Measurements from ENCODE around the gene MSH3.
"Not testable (repeated sequence)": the region's sequence is repeated elsewhere in the genome, so short reads cannot be mapped to it uniquely, and the experiment has no call there.

Gene MSH3

DNA sequence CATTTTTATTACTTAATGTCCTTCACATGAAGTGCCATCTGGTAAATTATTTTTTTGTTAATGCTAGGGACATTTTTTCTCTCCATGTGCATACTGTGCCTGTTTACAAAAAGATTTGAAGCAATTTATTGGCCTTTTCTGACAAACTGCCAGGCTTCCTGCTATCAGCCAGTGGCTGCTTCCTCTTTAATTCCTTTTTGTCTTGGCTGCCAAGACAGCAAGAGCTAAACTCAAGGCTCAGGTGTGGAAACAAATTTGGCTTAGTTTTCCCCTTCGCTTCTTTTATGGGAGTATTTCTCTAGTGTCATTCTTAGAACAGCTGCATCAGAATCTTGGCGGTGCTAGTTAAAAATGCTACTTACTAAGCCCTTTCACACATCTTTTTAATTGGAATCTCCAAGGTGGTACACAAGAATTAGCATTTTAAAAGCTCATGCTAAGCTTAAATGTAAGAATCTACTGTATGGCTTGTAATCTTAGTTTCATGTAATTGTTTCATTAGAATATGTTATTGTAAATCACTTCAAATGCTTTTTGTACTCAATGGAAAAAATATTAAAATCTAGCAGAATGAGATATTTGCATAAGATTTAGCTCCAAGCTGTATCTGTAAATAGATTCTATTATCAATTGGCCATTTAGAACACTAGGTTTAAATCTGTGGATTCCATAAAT is 171.5 kb downstream of the MSH3 start:
- H3K4me3 ChIP-seq (ENCODE audit: low read depth, low read length): no peak overlapping the region
- TF ChIP-seq, protein P1, sequence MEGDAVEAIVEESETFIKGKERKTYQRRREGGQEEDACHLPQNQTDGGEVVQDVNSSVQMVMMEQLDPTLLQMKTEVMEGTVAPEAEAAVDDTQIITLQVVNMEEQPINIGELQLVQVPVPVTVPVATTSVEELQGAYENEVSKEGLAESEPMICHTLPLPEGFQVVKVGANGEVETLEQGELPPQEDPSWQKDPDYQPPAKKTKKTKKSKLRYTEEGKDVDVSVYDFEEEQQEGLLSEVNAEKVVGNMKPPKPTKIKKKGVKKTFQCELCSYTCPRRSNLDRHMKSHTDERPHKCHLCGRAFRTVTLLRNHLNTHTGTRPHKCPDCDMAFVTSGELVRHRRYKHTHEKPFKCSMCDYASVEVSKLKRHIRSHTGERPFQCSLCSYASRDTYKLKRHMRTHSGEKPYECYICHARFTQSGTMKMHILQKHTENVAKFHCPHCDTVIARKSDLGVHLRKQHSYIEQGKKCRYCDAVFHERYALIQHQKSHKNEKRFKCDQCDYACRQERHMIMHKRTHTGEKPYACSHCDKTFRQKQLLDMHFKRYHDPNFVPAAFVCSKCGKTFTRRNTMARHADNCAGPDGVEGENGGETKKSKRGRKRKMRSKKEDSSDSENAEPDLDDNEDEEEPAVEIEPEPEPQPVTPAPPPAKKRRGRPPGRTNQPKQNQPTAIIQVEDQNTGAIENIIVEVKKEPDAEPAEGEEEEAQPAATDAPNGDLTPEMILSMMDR (IDR thresholded peaks at IDR 0.05; ENCODE audit: low read depth, low read length): no peak
- in situ Hi-C loops (cut with HindIII; ENCODE audit: low sequenced_read_pairs): no loop called here
- DNase-seq (ENCODE audit: low read depth, low spot score): peak; percentile 2

DNA sequence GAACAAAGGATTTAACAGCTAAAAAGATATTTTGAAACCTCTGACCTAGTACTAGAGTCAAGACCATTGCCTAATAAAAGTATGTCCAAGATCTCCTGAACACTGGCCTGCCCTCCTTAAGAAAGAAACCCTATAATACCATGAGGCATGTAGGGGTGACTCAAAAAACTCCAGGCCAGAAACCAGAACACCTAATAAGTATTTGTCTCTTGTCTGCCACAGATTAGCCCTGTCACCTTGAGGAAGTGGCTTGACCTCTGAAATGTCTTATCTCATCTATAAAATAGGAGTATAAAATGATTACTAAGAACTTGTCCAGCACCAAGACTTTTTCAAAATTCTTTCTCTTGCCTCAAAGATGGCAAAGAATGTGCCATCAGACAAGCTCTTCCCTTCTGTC is 180.3 kb downstream of the MSH3 start:
- H3K4me3 ChIP-seq (ENCODE audit: low read depth, low read length): no peak overlapping the region
- TF ChIP-seq, protein P1 (IDR thresholded peaks at IDR 0.05; ENCODE audit: low read depth, low read length): no peak
- DNase-seq (ENCODE audit: low read depth, low spot score): no peak
- in situ Hi-C loops (cut with HindIII; ENCODE audit: low sequenced_read_pairs): no loop called here

DNA sequence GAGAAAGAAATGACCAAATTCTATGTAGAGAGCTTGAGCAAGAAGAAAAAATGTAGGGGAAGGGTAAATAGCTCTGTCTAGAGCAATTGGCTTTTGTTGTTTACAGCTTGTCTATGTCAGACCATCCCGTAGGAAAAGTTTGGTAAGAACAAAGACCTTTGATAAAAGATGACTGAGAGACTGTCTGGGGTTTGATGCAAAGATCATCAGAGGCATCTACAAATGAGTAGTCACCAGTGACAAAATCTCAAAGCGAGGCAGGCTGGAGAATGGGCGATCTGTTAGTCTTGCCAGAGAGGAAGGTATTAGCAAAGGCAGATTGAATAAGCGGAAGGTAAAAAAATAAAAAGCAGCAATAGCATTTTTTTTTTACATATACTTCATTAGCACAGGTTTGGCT is 180.7 kb downstream of the MSH3 start:
- DNase-seq (ENCODE audit: low read depth, low spot score): no peak
- TF ChIP-seq, protein P1 (IDR thresholded peaks at IDR 0.05; ENCODE audit: low read depth, low read length): no peak
- in situ Hi-C loops (cut with HindIII; ENCODE audit: low sequenced_read_pairs): no loop called here
- no peak overlapping the region for H3K4me3 ChIP-seq (ENCODE audit: low read depth, low read length)

DNA sequence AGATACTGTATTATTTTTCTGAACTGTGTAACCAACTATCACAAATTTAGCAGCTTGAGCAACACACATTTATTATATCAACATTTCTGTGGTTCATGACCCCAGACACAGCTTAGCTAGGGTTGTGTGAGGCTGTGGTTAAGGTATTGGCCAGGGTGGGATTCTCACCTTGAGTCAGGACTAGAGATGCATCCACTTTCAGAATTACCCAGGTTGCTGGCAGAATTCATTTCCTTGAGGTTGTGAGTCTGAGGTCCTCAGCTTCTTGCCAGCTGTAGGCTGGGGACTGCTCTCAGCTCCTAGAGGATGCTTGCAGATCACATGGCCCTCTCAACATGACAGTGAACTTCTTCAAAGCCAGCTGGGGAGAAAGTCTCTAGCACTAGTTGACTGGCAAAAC is 183.2 kb downstream of the MSH3 start:
- no peak overlapping the region for H3K4me3 ChIP-seq (ENCODE audit: low read depth, low read length)
- in situ Hi-C loops (cut with HindIII; ENCODE audit: low sequenced_read_pairs): no loop called here
- no peak for DNase-seq (ENCODE audit: low read depth, low spot score)
- TF ChIP-seq, protein P1 (IDR thresholded peaks at IDR 0.05; ENCODE audit: low read depth, low read length): no peak

GRCh38 chr5:80841026-80841797 is 186.8 kb downstream of the MSH3 start:
- H3K4me3 ChIP-seq (ENCODE audit: low read depth, low read length); DNase-seq (ENCODE audit: low read depth, low spot score); in situ Hi-C loops (cut with HindIII; ENCODE audit: low sequenced_read_pairs): not testable (repeated sequence)

DNA sequence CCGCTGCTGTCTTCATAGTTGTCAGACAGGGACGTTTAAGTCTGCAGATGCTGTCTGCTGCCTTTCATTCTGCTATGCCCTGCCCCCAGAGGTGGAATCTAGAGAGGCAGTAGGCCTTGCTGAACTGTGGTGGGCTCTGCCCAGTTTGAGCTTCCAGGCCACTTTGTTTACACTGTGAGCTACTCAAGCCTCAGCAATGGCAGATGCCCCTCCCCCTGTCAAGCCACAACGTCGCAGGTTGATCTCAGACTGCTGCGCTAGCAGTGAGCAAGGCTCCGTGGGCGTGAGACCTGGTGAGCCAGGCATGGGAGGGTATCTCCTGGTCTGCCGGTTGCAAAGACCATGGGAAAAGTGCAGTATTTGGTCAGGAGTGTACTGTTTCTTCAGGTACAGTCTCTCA is 192.0 kb downstream of the MSH3 start:
- DNase-seq (ENCODE audit: low read depth, low spot score); in situ Hi-C loops (cut with HindIII; ENCODE audit: low sequenced_read_pairs); H3K4me3 ChIP-seq (ENCODE audit: low read depth, low read length): not testable (repeated sequence)

GRCh38 chr5:80850168-80850567 is 195.7 kb downstream of the MSH3 start:
- DNase-seq (ENCODE audit: low read depth, low spot score); in situ Hi-C loops (cut with HindIII; ENCODE audit: low sequenced_read_pairs); H3K4me3 ChIP-seq (ENCODE audit: low read depth, low read length): not testable (repeated sequence)
